ENCODE data around the gene COPG1.
"Not testable (repeated sequence)": the region's sequence is repeated elsewhere in the genome, so short reads cannot be mapped to it uniquely, and the experiment has no call there.

COPG1 gene

DNA sequence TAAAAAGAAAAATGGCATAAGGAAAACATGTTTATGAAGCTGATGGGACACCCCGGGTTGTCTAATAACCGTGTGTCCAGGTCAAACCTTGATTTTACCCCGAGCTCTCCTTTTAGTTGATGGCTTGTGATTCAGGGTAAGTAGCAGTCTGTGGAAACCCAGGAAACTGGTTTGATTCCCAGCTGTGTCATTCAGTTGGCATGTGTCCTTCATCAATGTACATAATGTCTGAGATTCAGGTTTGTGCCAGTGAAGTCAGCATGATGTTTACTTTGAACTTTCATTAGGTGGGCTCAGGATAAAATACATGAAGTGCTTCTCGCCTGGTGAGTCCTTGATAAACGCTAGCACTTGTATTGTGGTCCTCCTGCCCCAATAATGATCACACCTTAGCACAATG, 4.3 kb upstream of the COPG1 start:
- no peak for DNase-seq (ENCODE audit: low read depth in 2 of 2)

GRCh38 chr3:129245641-129246306, 3.6 kb upstream of the COPG1 start:
- peak; percentile 29 to 35 for DNase-seq (ENCODE audit: low read depth in 2 of 2)

DNA sequence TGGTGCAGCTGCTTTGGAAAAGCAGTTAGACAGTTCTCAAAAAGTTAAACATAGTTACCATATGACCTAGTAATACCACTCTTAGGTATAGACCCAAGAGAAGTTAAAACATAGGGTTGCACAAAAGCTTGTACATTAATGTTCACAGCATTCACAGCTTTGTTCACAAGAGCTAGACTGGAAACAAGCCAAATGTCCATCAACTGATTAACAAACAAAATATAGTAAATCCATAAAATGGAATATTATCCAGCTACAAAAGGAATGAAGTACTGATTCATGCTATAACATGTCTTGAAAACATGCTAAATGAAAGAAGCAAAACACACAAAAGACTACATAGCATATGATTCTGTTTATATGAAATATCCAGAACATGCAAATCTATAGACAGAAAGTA, 2.8 kb upstream of the COPG1 start:
- DNase-seq (ENCODE audit: low read depth in 2 of 2), result no peak

DNA sequence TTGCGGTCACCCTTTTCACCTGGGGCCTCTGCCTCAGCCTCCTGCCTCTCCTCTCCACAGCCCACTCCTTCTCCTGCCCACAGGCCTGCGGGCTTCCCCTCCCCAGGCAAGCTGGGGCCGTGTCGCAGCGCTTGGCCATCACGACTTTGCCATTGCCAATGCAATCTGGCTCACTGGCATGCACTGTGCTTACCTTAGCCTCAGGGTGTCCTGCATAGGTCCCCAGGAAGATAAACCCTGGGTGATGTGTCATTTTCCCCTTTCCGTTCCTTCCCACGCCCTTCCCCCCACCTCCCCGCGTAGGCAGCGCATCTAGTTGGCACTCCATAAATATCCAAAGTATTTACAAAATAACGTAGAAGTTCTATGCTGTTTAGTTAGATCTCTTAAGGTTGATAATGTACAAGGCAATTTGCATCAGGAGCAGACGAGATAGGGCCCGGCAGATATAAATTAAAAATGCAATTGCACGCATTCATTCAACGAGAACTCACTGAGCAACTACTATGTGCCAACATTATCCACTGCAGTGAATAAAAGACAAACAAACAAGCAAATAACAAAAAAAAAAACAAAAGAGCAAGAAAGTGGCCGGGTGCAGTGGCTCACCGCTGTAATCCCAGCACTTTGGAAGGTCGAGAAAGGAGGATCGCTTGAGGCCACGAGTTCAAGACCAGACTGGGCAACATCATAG, 973 bp upstream of the COPG1 start:
- DNase-seq (ENCODE audit: low read depth in 2 of 2), result no peak

GRCh38 chr3:129252748-129253147, 3.3 kb downstream of the COPG1 start:
- DNase-seq (ENCODE audit: low read depth in 2 of 2), result no peak

- no peak for DNase-seq (ENCODE audit: low read depth in 2 of 2)
Observed at GRCh38 chr3:129254536-129255230, 5.3 kb downstream of the COPG1 start.

DNA sequence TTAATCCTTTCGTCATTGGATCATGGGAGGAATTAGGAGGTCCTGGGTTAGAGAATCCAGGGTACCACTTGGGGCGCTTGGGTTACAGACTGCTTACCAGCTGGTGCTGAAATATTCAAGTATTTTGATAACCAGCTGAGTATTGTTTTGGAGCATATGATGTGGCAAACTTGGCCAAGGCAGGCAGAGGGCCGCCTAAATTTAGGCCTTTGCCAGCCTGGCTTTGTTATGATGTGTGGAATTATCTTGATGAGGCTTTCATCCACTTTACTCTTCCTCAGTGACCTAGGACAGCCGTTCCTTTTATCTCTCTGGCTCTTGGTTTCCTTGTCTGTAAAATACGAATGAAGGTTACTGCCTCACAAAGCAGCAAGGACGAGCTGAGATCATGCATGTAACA, 6.9 kb downstream of the COPG1 start:
- no peak for DNase-seq (ENCODE audit: low read depth in 2 of 2)

- DNase-seq (ENCODE audit: low read depth in 2 of 2), result no peak
Observed at GRCh38 chr3:129257609-129258008, 8.2 kb downstream of the COPG1 start.

GRCh38 chr3:129259612-129260477, 10.4 kb downstream of the COPG1 start:
- DNase-seq (ENCODE audit: low read depth in 2 of 2), result no peak

- DNase-seq (ENCODE audit: low read depth in 2 of 2), result no peak
Observed at GRCh38 chr3:129260606-129261005, 11.2 kb downstream of the COPG1 start.

- DNase-seq (ENCODE audit: low read depth in 2 of 2), result no peak
Observed at GRCh38 chr3:129261894-129262293, 12.5 kb downstream of the COPG1 start.

- DNase-seq (ENCODE audit: low read depth in 2 of 2), result no peak
Observed at GRCh38 chr3:129263161-129263910, 13.9 kb downstream of the COPG1 start.

DNA sequence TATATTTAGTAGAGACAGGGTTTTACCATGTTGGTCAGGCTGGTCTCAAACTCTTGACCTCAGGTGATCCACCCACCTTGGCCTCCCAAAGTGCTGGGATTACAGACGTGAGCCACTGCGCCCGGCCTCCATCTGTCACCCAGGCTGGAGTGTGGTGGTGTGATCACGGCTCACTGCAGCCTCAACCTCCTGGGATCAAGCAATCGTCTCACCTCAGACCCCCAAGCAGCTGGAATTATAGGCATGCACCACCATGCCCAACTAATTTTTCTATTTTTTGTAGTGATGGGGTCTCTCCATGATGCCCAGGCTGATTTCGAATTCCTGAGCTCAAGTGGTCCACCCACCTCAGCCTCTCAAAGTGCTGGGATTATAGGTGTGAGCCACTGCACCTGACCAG, 15.6 kb downstream of the COPG1 start:
- DNase-seq (ENCODE audit: low read depth in 2 of 2), result not testable (repeated sequence)

DNA sequence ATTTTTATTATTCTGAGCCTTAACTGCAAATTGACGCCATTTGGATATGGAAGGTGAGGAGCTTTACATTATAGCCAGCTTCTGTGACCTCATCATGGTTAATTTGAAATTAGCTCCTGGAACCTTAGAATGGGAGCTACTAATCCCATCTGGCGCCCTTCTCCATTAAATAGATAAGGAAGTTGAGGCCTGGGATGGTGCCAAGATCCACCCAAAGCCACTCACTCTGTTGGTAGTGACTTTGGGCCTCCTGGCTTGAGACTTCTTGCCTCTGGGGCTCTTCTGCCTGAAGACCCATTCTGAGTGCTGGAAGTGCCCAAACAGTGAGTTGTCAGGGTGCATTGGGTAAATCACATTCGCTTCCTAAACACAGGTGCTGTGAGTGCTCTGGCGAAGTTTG, 17.2 kb downstream of the COPG1 start:
- DNase-seq (ENCODE audit: low read depth in 2 of 2), result no peak

- DNase-seq (ENCODE audit: low read depth in 2 of 2), result no peak
Observed at GRCh38 chr3:129268396-129268795, 19.0 kb downstream of the COPG1 start.

DNA sequence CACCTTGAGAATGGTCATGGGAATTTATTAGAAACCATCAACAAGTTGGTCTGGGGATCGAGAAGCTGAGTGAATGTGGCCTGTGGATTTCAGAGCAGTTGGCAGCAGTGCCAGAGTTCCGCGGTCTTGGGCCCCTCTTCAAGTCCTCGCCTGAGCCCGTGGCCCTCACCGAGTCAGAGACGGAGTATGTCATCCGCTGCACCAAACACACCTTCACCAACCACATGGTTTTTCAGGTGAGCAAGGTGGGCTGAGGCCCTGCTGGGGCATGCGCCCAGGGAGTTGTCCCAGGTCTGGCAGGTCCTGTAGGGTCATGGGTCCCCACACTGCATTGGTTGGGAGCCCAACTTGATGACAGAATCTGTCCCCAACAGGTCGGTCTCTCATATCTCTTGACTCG, 22.3 kb downstream of the COPG1 start:
- no peak for DNase-seq (ENCODE audit: low read depth in 2 of 2)

DNA sequence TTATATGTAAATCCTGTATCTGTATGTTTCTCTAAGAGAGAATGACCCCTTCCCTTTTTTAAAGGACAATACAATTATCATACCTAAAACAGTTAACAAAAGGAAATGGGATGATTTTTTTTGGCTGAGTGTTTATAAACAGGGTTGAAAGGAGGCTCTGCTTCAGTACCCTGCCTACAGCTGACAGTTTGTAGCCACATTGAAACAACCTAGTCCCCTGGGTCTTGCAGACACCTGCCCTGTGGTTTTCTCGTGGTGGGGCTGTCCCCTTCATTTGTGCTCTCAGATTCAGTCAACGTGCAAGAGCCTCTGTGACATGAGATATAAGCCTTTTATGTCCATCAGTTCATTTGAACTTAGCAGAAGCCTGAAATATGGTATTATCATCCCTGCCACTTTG, 27.0 kb downstream of the COPG1 start:
- no peak for DNase-seq (ENCODE audit: low read depth in 2 of 2)

DNA sequence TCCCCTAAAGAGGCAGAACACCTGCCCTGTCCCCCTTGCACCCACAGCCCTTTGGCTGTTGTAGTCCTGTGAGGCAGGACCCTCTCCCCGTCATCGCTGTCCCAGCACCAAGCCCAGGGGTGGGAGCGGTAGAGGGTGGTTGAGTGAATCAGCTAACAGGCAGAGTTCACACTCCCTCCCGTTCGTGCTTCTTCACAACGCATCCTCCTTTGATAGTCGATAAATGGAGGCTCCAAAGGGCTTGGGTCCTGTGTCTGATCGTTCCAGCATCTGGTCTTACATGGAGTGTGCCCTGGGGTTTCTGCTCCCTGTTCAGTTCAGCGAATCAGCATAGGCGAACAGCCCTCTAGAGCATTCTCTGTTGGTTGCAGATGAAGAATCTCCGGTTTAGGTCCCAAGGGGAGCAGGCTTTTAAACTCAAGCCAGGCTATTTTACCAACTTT, 28.4 kb downstream of the COPG1 start:
- no peak for DNase-seq (ENCODE audit: low read depth in 2 of 2)

GRCh38 chr3:129278439-129278965, 29.1 kb downstream of the COPG1 start, which contains the start of gene HMCES:
HMCES (plus strand) TSS chr3:129278870; CDS start chr3:129279733, 863 bp downstream.
- DNase-seq (ENCODE audit: low read depth in 2 of 2), result peak; percentile 87 to 91

GRCh38 chr3:129278966-129279906, 29.8 kb downstream of the COPG1 start:
- peak; percentile 8 to 27 for DNase-seq (ENCODE audit: low read depth in 2 of 2)
